GM21423 (cell line): ENCODE data around the gene CDADC1.

Experiments
- ATAC-seq: cut with Tn5 transposase; IDR thresholded peaks from one replicate; pipeline ENCODE4 v1.9.1; 2021; ENCODE audit warnings: mild to moderate bottlenecking, moderate library complexity; ENCODE audit not compliant: unreplicated experiment

CDADC1 gene

DNA sequence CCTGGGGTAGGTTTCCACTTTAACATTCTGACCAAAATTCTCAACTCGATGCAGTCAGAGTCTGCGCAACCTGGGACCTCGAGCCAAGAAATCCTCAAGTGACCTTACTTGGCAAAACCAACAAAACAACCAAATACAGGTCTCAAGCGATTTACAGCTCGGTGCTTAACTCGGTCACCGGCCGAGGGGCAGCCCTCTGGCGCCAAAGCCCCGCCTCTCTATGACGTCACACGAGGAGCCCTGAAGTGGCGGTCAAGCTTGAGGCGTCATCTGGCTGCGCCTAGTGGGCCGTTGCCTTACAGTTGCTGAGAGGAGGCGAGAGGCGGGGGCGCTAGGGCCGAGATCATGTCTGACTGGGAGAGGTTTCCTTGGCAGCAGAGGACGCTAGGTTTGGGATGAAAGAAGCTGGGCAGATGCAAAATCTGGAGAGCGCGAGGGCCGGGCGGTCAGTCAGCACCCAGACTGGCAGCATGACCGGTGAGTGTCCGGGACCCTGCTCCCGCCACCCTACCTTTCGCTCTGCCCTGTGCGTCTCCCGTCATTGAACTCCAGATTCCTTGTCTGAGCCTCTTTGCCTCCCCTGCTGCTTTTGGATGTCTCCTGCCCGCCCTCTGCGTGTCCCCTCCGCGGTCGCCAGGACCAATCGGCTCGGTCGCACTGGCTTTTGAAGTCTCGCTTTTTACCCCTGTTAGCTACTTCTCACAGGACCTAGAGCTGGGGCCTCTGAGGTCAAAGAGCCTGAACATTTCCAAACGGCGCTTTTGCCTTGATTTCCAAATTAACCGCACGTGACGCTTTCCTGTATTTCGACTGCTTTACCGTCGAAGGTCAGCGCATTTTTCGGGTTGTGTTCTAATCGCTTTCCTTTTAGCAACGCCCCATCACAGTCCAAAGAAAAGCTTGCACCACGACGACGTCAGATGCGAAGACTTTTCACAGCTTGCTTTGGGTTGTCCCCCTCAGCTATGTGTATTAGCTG lies at the start of gene CDADC1:
CDADC1 (plus strand) TSS at position 283 of the 979 bp plus-strand sequence; CDS start at position 396, 113 bp downstream.
- ATAC-seq: peak; percentile 96

DNA sequence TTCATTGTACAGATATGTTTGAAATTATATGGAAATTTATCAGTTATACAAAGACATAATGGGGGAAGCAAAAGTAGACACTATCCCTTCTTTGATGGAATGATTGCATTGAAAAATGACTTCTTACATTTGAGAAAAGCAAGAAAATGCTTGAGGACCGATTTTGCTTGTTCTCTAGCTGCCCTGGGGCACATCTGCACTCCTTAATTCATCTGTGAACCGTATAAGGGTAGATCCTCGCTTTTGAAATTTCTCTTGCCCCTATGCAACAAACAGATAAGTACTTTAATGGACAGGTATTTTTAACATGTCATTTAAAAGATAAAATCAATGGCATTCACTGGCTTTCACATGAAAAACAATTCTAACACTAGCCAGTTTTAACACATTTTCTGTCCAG lies 41.1 kb upstream of the CDADC1 start:
- no peak for ATAC-seq

DNA sequence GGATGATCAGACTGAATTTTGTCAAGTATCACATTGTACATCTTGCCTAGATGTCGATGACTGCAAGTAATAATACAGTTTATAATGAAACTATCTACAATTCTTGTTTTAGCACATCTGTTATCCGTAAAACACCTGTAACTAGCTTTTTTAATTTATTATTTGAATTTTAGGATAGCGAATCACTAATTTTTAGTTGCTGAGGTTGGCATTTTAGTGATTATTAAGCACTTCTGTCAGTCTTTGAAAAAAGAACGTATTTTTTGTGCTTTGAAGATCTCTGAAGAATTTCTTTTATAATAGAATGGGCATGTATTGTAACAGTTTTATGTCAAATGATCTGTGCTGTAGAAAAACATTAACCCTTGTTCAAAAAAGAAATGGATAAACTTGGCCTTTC lies 39.1 kb upstream of the CDADC1 start:
- no peak for ATAC-seq

- no peak for ATAC-seq
These were observed 37.6 kb upstream of the CDADC1 start for GRCh38 chr13:49210114-49210513.

GRCh38 chr13:49210669-49211068 lies 37.1 kb upstream of the CDADC1 start:
- ATAC-seq: no peak

GRCh38 chr13:49213539-49213938 lies 34.2 kb upstream of the CDADC1 start:
- ATAC-seq: no peak

DNA sequence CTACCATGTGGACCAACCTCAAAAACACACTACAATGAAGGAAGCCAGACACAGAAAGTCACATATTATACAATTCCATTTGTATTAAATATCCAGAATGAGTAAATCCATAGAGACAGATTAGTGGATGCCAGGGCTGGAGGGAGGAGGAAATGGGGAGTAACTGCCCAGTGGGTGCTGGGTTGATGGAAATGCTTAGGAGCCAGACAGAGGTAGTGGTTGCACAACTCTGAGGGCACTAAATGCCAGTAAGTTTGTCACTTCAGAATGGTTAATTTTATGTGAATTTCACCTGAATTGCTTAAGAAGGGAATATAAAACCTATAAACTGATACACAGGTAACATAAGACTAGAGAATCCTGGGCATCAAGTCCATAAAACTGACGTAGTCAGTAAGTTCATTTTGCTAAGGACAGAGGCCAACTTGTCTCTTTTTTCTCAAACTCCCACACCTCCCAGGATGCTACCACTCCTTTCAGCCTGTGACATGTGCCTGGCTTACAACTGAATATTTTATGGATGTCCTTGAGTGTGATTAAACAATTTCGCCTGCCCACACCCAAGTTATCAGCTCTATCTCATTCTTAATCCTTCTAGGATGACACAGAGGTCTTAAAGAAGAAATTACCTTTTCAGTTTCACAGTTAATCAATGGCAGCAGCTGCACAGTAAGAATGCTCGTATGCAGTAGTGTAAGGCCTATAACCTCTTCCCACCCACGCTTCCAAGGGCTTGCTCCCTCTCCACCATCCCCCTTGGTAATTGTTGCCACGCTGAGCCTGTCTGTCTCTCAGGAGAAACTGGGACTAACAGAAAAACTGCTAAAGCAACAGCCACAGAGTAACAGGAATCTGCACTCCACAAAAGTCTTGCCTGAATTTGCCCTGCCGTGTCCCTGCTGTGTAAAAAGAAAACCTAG lies 33.5 kb upstream of the CDADC1 start:
- ATAC-seq: no peak

DNA sequence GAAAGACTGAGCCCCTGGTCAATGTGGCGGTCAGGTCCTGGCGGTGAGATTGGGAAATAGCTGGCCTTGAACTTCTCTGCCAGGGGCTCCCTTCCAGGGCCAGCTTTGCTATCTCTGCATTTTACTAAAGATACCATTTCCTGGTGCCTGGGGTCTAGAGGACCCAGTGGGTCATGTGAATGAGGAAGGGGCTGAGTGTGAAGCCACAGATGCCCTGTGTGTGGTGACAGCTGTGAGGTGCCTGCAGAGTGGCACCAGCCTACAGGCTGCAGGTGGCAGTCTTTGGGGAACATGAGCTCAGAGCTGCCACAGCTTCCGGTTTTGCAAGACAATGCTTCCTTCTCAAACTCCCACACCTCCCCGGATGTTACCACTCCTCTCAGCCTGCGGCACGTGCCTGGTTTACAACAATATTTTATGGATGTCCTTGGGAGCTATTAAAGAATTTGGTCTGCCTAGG lies 32.8 kb upstream of the CDADC1 start:
- peak; percentile 64 for ATAC-seq

- ATAC-seq: no peak
These were observed 31.4 kb upstream of the CDADC1 start for GRCh38 chr13:49216334-49216733.

DNA sequence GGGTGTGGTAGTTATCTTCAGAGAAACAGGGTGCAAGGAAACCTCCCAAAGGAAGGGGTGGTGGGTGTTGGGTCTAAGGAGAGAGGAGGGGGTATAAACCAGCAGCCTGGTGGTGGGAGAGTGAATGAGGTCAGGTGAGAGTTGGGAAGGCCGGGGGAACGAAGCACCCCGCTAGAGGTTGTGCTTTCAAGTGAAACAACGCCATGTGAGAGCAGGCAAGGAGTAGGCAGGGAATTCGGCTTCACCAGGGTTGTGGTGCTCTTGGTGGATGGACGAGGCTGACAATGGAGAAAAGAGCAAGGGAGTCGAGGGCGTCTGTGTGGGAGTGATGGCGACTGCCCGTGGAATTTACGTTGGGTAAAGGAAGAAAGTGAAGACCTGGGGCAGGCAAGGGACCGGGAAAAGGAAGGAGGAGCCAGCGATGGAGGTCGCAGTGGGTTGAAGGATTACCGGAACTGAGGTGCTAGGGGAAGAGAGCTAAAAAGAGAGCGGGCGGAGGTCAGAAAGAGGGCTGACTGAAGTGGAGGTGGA lies 29.7 kb upstream of the CDADC1 start:
- no peak for ATAC-seq

DNA sequence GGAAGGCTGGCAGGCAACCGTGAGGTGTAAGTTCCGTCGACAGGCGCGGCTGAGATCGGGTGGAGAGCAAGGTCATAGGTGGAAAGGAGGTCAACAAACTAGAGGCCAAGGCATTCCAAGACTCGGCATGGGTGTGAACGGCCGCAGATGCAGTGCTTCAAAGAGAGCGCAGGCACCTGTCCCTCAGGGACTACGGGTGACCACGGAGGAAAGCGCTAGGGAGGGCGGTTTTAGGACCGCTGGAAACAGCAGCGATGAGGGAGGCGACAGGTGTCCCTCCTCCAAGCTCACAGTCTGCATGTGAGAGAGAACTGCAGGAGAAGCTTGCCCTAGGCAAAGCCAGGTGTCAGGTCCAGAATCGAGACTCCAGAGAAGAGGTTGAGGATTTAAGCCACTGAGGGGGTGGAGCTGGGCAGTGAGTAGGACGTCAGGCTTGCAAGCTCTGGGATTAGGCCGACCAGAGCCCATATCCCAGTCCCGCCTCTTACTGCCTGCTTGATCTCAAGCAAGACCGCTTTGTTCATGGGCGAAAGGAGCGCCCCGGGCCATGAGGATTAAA lies 29.2 kb upstream of the CDADC1 start:
- no peak for ATAC-seq

- no peak for ATAC-seq
These were observed 28.1 kb upstream of the CDADC1 start for GRCh38 chr13:49219647-49220035.

DNA sequence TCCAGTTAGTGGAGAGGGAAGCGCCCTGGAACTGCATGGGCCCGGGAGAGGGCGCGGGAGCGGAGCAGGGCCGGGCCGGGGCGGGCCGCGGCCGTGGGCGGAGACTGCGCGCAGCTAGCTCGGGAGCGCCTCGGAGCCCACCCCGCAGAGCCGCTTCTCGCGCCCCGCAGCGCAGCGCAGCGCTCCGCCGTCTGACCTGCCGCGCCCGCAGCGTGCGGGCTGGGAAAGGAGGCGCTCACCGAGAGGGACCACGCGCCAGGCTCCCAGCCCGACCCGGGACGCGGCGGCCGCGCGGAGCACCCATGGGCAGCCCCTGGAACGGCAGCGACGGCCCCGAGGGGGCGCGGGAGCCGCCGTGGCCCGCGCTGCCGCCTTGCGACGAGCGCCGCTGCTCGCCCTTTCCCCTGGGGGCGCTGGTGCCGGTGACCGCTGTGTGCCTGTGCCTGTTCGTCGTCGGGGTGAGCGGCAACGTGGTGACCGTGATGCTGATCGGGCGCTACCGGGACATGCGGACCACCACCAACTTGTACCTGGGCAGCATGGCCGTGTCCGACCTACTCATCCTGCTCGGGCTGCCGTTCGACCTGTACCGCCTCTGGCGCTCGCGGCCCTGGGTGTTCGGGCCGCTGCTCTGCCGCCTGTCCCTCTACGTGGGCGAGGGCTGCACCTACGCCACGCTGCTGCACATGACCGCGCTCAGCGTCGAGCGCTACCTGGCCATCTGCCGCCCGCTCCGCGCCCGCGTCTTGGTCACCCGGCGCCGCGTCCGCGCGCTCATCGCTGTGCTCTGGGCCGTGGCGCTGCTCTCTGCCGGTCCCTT lies 27.5 kb upstream of the CDADC1 start, which contains the start of gene MLNR:
MLNR (plus strand) TSS at position 303 of the 820 bp plus-strand sequence; CDS start at position 303, 0 bp downstream.
- ATAC-seq: peak; percentile 40

- no peak for ATAC-seq
These were observed 26.7 kb upstream of the CDADC1 start for GRCh38 chr13:49220856-49221589.

DNA sequence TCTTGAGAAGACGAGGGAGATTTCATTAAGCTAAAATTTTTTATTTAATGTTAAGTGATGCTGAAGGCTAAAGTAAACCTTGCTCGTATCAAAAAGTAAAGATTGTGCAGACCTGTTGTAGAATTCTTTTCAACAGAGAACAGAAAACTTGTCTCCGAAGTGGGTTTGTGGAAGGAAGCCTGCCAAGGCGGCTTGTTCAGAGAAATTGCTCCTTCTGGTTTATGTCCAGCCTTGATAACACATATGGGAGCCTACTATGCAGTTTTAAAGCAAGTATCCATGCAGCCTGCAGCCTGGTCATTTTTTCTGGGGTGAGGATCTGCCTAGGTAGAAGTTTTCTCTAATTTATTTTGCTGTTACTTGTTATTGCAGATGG lies 26.1 kb upstream of the CDADC1 start:
- no peak for ATAC-seq

DNA sequence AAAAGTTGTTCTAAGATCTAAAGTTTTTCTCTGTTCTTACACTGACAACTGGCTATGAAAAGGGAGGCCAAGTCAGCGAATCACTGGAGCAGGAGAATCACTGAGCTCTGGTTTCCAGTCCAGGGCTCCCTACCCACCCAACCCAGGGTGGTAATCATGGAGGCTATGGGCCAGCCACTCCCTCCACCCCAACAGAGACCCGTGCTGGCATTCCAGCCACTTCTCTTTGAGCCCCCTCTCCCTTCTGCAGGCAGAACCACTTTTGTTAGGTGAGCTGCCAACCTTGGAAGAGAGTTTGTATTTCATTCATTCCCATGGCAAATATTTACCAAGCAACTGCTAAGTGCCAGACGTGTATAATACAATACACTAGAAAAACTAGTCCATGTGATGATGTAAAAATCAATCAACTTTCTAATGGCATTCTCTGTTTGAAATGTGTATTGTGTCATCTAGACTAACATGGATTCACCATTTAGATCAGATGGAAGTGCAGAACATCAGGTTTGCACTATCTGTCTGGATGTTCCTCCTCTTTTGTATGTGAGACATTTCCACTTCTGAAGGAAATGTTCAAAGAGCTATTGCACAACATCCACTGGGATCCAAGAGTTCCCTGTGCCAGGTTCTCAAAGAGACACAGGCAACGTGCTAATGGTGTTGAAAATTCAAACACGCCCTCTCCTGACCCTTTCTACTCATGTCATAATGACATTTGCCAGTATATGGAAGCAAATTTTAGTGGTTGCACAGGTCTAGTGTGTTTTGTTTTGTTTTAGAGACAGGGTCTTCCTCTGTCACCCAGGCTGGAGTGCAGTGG lies 22.3 kb upstream of the CDADC1 start:
- ATAC-seq: no peak

GRCh38 chr13:49226613-49227012 lies 21.1 kb upstream of the CDADC1 start:
- ATAC-seq: no peak

GRCh38 chr13:49234741-49235140 lies 13.0 kb upstream of the CDADC1 start:
- no peak for ATAC-seq
